ENCODE measurements around the gene SLC35D2. TPM values are rescaled to one million over a fixed set of nuclear protein-coding genes. Genes with fewer than 3 reads are reported as not detected.
"Not testable (repeated sequence)": the region's sequence is repeated elsewhere in the genome, so short reads cannot be mapped to it uniquely, and the experiment has no call there.

The SLC35D2 gene
- total RNA-seq, 8 experiments from 2014 or later, result 10.6 to 38.1 (median 24.0) TPM

DNA sequence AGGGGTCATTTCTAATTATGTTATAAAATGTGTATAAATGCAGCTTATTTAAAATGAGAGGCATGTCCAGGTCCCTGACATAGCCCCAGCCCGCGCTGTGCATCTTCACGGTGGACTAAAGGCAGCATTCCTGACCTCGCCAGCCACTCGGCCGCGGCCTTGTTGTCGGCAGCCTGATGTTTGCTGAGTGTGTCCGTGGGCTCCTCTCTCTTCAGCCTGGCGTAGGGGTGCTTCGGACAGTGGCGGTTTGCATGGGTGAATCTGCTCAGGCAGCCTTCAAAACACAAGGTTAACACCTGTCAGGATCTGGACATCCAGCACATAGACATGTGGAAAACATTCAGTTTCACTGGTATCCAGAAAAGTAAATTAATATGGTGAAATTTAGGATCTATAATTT, 8.8 kb upstream of the SLC35D2 start:
- Histone ChIP-seq H3K4me3 (no peak overlapping the region), H3K4me1 (replicated peaks in 1 of 2) (peaks cover 8 to 33% of the 10 kb centered on the region in 2 donors), H3K27ac (no peak overlapping the region)
- in situ Hi-C loops (cut with MboI; ENCODE audit: low pct_unique_long_range_greater_than_20kb in 2 of 9, low sequenced_read_pairs in 9 of 9, unreplicated experiment in 9 of 9), result no loop called here
- no peak for ATAC-seq (replicated peaks in 6 of 8)
- WGBS, 10 experiments, result 97 to 100% (median 100%) methylated on average over 2 to 10 of the region's 12 CpGs; no CpG with 5 or more reads in 5 of the 10 experiments

DNA sequence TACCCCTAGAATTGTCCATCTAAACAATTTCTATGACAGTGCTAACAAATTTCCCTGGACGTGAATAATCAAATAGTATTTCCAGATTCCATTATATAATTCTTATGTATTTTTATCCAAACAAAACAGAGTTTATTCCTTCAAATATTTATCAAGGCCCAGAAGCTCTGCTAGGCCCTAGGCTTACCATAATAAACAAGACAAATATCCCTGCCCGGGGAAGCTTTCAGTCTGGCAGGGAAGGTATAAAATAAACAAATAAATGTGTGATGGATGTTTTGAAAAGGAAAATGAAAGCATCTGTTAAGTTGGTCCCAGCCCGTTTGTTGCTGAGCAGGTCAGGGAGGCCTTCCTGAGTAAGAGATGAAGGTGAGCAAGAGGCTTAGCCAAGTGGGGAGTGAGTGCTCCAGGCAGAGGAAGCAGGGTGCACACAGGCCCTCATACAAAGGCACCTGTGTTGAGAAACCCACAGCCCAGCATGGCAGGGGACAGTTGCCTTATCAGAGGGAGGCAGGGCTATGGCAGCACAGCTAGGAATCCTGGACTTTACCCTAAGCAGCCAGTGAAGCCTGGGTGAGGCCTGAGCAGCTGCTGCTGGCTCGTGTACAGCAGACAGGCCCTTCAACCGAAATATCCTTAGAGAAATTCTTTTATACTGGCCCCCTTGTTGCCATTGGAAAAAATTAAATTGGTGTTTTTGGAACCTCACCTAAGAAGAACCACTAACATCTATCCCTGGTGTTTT, 7.7 kb upstream of the SLC35D2 start:
- 66 to 100% (median 85%) methylated on average over 1 to 5 of the region's 5 CpGs; no CpG with 5 or more reads in 1 of the 10 experiments for WGBS, 10 experiments
- Histone ChIP-seq H3K4me3 (no peak overlapping the region), H3K27ac (peak overlapping the region in 1 of 2 donors; percentile 63), H3K4me1 (replicated peaks in 1 of 2) (peaks cover 8 to 33% of the 10 kb centered on the region in 2 donors)
- in situ Hi-C loops (cut with MboI; ENCODE audit: low pct_unique_long_range_greater_than_20kb in 2 of 9, low sequenced_read_pairs in 9 of 9, unreplicated experiment in 9 of 9), result no loop called here
- peak in 3 of 8 experiments; percentile 18 to 48 (median 31) for ATAC-seq (replicated peaks in 6 of 8)

DNA sequence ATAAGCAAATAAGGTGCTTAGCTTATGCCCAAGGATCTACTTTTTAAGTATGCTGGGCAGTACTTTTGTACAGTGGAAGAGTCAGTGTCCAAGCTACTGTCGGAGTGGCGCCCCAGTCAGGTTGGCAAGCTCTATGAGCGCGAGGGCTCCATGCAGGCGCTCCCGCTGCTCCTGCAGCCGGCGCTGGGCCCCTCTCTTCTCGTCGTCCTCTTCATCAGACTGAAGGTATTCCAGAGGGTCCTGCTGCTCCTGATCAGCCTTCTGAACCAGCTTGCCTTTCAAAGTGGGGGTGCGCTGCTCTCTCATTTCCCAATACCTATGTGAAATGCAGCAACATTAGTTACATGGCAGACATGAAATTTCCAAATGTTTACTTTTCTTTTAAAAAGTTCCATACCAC, 4.6 kb upstream of the SLC35D2 start:
- Histone ChIP-seq H3K27ac (no peak overlapping the region), H3K4me3 (no peak overlapping the region), H3K4me1 (replicated peaks in 1 of 2) (peaks cover 3 to 8% of the 10 kb centered on the region in 2 donors)
- WGBS, 10 experiments, result 78 to 100% (median 96%) methylated on average over 1 to 11 of the region's 11 CpGs; no CpG with 5 or more reads in 1 of the 10 experiments
- in situ Hi-C loops (cut with MboI; ENCODE audit: low pct_unique_long_range_greater_than_20kb in 2 of 9, low sequenced_read_pairs in 9 of 9, unreplicated experiment in 9 of 9), result no loop called here
- peak in 1 of 8 experiments; percentile 15 for ATAC-seq (replicated peaks in 6 of 8)

DNA sequence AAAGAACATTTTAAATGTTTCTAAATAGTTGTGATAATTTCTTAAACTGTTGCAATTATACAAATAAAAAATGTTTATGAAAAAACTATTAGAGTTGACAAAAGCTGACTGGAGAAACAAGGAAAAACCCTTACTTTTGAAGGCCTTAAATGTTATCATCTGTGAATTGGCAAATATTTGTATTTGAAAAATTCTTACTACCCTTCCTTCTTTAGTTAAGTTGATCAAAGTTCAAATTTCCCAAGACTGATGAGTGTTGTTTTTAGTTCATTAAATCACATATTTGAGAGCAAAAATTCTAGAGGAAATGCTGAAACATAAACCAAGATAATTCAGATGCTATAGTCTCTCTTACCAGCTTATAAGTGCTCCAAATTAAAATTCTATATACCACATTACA, 2.6 kb upstream of the SLC35D2 start:
- H3K27ac ChIP-seq, result no peak overlapping the region
- no peak overlapping the region for H3K4me3 ChIP-seq
- in situ Hi-C loops (cut with MboI; ENCODE audit: low pct_unique_long_range_greater_than_20kb in 2 of 9, low sequenced_read_pairs in 9 of 9, unreplicated experiment in 9 of 9), result no loop called here
- ATAC-seq (replicated peaks in 6 of 8), result no peak
- peaks cover 14 to 19% of the 10 kb centered on the region in 2 donors for H3K4me1 ChIP-seq (replicated peaks in 1 of 2)

DNA sequence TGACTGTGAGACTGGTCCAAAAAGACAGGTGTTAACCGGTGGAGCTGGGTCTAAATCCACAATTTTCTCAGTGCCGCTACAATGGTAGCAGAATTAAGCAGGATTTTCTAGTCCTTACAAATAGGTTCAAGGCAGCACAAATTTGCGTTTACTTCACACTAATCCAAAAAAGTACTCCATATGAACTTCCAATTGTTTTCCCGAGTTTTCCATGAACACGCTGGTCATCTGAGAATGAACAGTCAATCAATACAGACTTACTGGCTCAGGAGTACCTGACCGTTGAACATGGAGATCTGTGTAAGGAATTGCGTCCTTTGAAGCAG, 709 bp downstream of the SLC35D2 start:
- in situ Hi-C loops (cut with MboI; ENCODE audit: low pct_unique_long_range_greater_than_20kb in 2 of 9, low sequenced_read_pairs in 9 of 9, unreplicated experiment in 9 of 9), result no loop called here
- 0 to 50% (median 29%) methylated on average over 1 to 7 of the region's 7 CpGs; no CpG with 5 or more reads in 2 of the 10 experiments for WGBS, 10 experiments
- H3K27ac ChIP-seq, result peak overlapping the region in 1 of 2 donors; percentile 45
- peaks cover 21 to 25% of the 10 kb centered on the region in 2 donors for H3K4me1 ChIP-seq (replicated peaks in 1 of 2)
- H3K4me3 ChIP-seq, result peak overlapping the region; percentile 50 to 76 (median 62)
- no peak for ATAC-seq (replicated peaks in 6 of 8)

DNA sequence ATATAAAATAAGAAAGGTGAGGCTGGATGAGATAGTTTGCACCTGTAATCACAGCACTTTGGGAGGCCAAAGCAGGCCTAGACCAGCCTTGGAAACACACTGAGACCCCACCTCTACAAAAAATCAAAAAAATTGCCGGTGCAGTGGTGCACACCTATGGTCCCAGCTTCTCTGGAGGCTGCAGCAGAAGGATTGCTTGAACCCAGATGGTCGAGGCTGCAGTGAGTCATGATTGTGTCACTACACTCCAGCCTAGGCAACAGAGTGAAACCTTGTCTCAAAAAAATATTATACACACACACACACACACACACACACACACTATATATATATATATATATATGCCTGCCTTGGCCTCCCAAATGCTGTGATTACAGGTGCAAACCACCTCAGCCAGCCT, 1.3 kb downstream of the SLC35D2 start:
- Histone ChIP-seq H3K4me1 (replicated peaks in 1 of 2) (peaks cover 27% of the 10 kb centered on the region in 2 donors), H3K27ac (peak overlapping the region in 1 of 2 donors; percentile 13), H3K4me3 (peak overlapping the region in 3 of 5 donors; percentile 62 to 76 (median 72))
- 100% methylated on average over 1 of the region's 2 CpGs; no CpG with 5 or more reads in 9 of the 10 experiments for WGBS, 10 experiments
- ATAC-seq (replicated peaks in 6 of 8), result no peak
- in situ Hi-C loops (cut with MboI; ENCODE audit: low pct_unique_long_range_greater_than_20kb in 2 of 9, low sequenced_read_pairs in 9 of 9, unreplicated experiment in 9 of 9), result no loop called here

DNA sequence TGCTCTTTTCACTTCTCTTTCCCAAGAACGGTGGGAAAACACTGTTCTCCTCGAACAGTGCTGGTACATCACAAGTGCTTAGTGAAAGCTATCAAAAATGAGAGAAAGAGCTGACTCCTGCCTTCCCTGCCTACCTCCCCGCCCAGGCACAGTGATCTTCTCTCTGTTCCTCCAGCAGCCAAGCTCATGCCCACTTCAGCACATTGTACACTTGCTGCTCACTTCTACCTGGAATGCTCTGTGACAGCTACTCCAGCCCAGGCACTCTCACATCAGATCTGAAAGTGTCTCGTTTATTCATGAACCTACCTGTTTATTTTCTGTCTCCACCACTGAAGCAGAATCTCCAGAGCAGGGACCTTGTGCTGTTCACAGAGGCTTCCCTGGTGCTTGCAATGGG, 1.8 kb downstream of the SLC35D2 start:
- ATAC-seq (replicated peaks in 6 of 8), result no peak
- peaks cover 27% of the 10 kb centered on the region in 2 donors for H3K4me1 ChIP-seq (replicated peaks in 1 of 2)
- in situ Hi-C loops (cut with MboI; ENCODE audit: low pct_unique_long_range_greater_than_20kb in 2 of 9, low sequenced_read_pairs in 9 of 9, unreplicated experiment in 9 of 9), result no loop called here
- H3K27ac ChIP-seq, result peak overlapping the region in 1 of 2 donors; percentile 13
- WGBS, 10 experiments, result 80 to 100% (median 100%) methylated on average over 1 to 4 of the region's 4 CpGs; no CpG with 5 or more reads in 3 of the 10 experiments
- peak overlapping the region in 1 of 5 donors; percentile 72 for H3K4me3 ChIP-seq

DNA sequence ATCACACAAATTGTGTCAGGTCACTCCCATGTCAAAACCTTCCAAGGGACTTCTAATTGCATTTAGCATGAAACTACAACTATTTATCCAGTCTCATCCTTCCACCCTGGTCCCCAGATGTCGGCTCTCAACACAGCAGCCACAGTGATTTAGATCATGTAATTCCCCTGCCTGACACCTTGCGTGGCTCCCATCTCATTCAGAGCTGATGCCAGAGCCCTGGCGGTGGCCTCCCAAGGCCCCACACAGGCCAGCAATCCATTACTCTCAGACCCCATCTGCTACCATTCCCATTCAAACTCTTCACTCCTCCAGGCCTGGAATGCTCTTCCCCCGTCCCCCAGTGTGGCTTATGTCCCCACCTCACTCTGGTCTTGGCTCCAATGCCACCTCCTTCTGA, 2.4 kb downstream of the SLC35D2 start:
- in situ Hi-C loops (cut with MboI; ENCODE audit: low pct_unique_long_range_greater_than_20kb in 2 of 9, low sequenced_read_pairs in 9 of 9, unreplicated experiment in 9 of 9), result no loop called here
- peak in 5 of 8 experiments; percentile 37 to 79 (median 63) for ATAC-seq (replicated peaks in 6 of 8)
- peak overlapping the region in 1 of 2 donors; percentile 49 for H3K27ac ChIP-seq
- peaks cover 27% of the 10 kb centered on the region in 2 donors for H3K4me1 ChIP-seq (replicated peaks in 1 of 2)
- peak overlapping the region in 2 of 5 donors; percentile 1 to 7 for H3K4me3 ChIP-seq
- 0 to 100% (median 40%) methylated on average over 1 to 2 of the region's 4 CpGs; no CpG with 5 or more reads in 1 of the 10 experiments for WGBS, 10 experiments

DNA sequence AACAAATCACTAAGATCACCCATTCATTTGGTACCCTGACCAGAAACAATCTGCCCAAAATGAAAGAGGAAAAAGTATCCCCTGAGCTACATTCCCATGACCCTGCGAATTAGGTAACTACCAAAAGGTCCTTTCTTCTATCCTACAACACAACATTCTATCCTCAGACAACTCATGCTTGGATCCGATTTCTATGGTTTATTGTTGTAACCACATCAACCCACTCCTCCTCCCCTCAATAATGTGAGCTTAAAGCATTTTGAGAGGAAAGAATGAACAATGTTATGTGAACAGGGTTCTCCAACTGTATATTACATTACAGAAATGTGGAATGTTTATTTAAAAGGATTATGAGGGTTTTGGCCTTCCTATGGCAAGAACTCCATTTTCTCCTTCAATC, 4.0 kb downstream of the SLC35D2 start:
- no peak overlapping the region for H3K27ac ChIP-seq

DNA sequence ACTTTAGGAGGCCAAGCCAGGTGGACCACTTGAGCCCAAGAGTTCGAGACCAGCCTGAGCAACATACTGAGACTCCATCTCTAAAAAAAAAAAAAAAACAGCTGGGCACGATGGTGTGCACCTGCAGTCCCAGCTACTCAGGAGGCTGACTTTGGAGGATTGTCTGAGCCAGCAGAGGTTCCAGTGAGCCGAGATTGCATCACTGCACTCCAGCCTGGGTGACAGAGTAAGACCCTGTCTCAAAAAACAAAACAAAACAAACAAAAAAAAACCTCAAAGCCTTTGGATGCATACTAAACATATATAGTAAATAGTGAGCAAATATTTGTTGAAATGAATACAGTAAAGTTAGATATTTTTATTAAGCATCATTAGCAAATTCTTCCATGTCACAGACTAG, 5.3 kb downstream of the SLC35D2 start:
- Histone ChIP-seq H3K4me1 (replicated peaks in 1 of 2) (peaks cover 24 to 27% of the 10 kb centered on the region in 2 donors), H3K4me3 (no peak overlapping the region), H3K27ac (no peak overlapping the region)
- ATAC-seq (replicated peaks in 6 of 8), result no peak
- in situ Hi-C loops (cut with MboI; ENCODE audit: low pct_unique_long_range_greater_than_20kb in 2 of 9, low sequenced_read_pairs in 9 of 9, unreplicated experiment in 9 of 9), result no loop called here
- 94 to 100% (median 100%) methylated on average over 1 to 2 of the region's 3 CpGs; no CpG with 5 or more reads in 2 of the 10 experiments for WGBS, 10 experiments

More for the DNA sequence above, 4.0 kb downstream of the SLC35D2 start:
- no peak overlapping the region for H3K4me3 ChIP-seq
- 80 to 100% (median 100%) methylated on average over 1 to 2 of the region's 2 CpGs; no CpG with 5 or more reads in 1 of the 10 experiments for WGBS, 10 experiments
- H3K4me1 ChIP-seq (replicated peaks in 1 of 2), result peaks cover 27% of the 10 kb centered on the region in 2 donors
- no peak for ATAC-seq (replicated peaks in 6 of 8)
- in situ Hi-C loops (cut with MboI; ENCODE audit: low pct_unique_long_range_greater_than_20kb in 2 of 9, low sequenced_read_pairs in 9 of 9, unreplicated experiment in 9 of 9), result no loop called here

DNA sequence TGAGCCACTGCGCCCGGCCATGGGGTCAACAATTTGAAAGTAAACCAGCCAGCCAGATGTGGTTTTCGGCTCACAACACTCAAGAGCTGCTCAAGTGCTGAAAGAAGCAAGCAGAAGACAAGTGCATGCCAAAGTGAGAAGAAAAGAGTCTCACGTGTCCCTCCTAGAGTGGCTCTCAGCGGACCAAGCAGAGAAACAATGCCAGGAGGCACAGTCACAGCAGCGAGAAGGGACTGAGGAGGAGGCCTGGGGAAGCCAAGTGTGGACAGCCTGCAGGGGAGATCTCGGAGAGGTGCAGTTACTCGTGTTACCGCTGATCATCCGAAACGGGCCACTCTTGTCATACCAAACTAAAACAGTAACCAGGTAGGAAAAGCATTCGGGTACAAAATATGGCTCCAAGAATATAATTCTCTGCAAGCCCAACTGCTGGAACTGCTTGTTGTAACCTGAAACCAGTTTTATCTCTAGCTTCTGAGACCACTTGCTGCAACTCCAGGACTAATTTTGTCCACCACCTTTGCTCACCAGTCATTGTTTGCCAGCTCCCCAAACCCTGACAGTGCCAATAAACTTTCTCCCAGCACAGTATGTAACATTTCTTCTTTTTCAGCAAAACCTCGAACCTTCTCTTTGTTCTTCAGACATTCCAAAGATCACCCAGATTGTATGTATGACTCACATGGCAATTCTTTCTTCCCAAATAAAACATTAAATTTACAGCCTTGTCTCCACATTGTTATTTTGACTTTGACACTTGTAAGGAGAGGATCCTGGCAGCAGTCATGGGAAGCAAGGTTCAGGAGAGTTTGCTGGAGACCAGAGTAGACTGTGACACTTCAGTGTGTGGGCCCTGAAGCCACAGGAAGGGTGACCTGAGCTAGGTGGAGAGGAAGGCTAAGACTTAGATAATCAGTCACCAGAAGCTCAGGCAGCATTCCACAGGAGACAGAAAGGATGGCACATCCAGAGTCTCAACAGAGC, 6.3 kb downstream of the SLC35D2 start:
- H3K4me1 ChIP-seq (replicated peaks in 1 of 2), result peaks cover 21 to 22% of the 10 kb centered on the region in 2 donors
- H3K4me3 ChIP-seq, result no peak overlapping the region
- WGBS, 10 experiments, result 0 to 100% (median 59%) methylated on average over 1 to 13 of the region's 13 CpGs
- H3K27ac ChIP-seq, result no peak overlapping the region
- in situ Hi-C loops (cut with MboI; ENCODE audit: low pct_unique_long_range_greater_than_20kb in 2 of 9, low sequenced_read_pairs in 9 of 9, unreplicated experiment in 9 of 9), result no loop called here
- peak in 2 of 8 experiments; percentile 31 to 32 for ATAC-seq (replicated peaks in 6 of 8)

DNA sequence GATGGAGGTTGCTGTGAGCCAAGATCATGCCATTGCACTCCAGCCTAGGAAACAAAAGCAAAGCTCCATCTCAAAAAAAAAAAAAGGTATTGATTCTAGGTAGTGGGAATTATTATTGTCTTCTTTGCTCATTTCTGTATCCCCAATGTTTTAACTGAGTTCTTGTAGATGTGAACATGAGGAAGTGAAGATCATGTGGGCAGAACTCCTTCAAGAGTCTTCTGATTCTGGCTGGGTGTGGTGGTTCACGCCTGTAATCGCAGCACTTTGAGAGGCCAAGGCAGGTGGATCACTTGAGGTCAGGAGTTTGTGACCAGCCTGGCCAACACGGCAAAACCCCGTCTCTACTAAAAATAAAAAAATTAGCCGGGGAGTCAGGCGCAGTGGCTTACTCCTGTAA, 8.0 kb downstream of the SLC35D2 start:
- ATAC-seq (replicated peaks in 6 of 8); H3K4me3 ChIP-seq; in situ Hi-C loops (cut with MboI; ENCODE audit: low pct_unique_long_range_greater_than_20kb in 2 of 9, low sequenced_read_pairs in 9 of 9, unreplicated experiment in 9 of 9); H3K4me1 ChIP-seq (replicated peaks in 1 of 2); H3K27ac ChIP-seq: not testable (repeated sequence)
- 86 to 100% (median 97%) methylated on average over 1 to 6 of the region's 6 CpGs; no CpG with 5 or more reads in 1 of the 10 experiments for WGBS, 10 experiments

DNA sequence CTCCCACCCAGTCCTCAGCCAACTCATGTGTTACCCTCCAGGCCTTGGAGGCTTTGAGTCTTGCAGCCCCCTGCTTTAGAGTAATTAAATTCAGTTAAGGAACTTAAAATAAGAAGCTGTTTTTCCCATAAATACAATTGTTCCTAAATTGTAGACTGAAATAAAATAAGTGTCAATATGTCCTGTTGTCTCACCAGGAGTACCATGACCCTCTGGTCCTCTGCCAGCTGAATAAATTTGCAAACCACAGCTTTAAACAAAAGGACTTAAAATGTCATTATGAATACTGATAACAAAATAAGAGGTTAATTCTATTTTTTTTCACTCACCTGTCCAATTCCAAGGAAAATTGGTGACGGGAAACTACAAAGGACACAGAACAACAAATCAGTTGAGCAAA, 15.6 kb downstream of the SLC35D2 start:
- Histone ChIP-seq H3K4me3 (no peak overlapping the region), H3K4me1 (replicated peaks in 1 of 2) (no peaks in the 10 kb centered on the region), H3K27ac (no peak overlapping the region)
- WGBS, 10 experiments, result 86 to 100% (median 100%) methylated on average over 1 of the region's 1 CpG
- ATAC-seq (replicated peaks in 6 of 8), result no peak
- in situ Hi-C loops (cut with MboI; ENCODE audit: low pct_unique_long_range_greater_than_20kb in 2 of 9, low sequenced_read_pairs in 9 of 9, unreplicated experiment in 9 of 9), result no loop called here

All from motor neuron (in vitro differentiated cells).